Fibroblast of pulmonary artery (primary cell): ENCODE results near the gene KIF18B.

ENCODE experiments used
- DNase-seq: peaks from one replicate; pipeline ENCODE4 v3.0.0-alpha.2; 2010; ENCODE audit warnings: low read depth
- H3K4me3 ChIP-seq: replicated peaks from 2 replicates; pipeline ENCODE4 v1.5.1; 2011; ENCODE audit warnings: low read depth, mild to moderate bottlenecking, control low read depth, low read length, moderate library complexity
- CTCF ChIP-seq: IDR thresholded peaks from 2 replicates; pipeline ENCODE4 v1.5.1; 2011; ENCODE audit warnings: mild to moderate bottlenecking, control low read depth, low read length, inconsistent platforms; ENCODE audit errors: missing control alignments

KIF18B gene

GRCh38 chr17:44969144-44969780 is 21.7 kb upstream of the KIF18B start:
- DNase-seq: no peak
- no peak for TF ChIP-seq CTCF
- H3K4me3 ChIP-seq: no peak overlapping the region

GRCh38 chr17:44968225-44969143 is 20.9 kb upstream of the KIF18B start, which contains the start of gene C1QL1:
Gene C1QL1 (minus strand): TSS chr17:44968303. CDS start chr17:44968048, 255 bp downstream.
- H3K4me3 ChIP-seq: peak within 1 kb of the TSS; percentile 58
- DNase-seq: peak; percentile 86
- TF ChIP-seq CTCF: peak; percentile 15

- no peak overlapping the region for H3K4me3 ChIP-seq
- DNase-seq: no peak
- TF ChIP-seq CTCF: no peak
These were observed 20.3 kb upstream of the KIF18B start for GRCh38 chr17:44967907-44968224.

- TF ChIP-seq CTCF: no peak
- no peak for DNase-seq
- no peak overlapping the region for H3K4me3 ChIP-seq
These were observed 19.7 kb upstream of the KIF18B start for GRCh38 chr17:44967026-44967906.

- DNase-seq: no peak
- no peak for TF ChIP-seq CTCF
- no peak overlapping the region for H3K4me3 ChIP-seq
These were observed 18.9 kb upstream of the KIF18B start for GRCh38 chr17:44966348-44967025.

- no peak for TF ChIP-seq CTCF
- no peak overlapping the region for H3K4me3 ChIP-seq
- DNase-seq: no peak
These were observed 18.1 kb upstream of the KIF18B start for GRCh38 chr17:44965481-44966234.
